Measurements from ENCODE around the gene SLC66A2.

SLC66A2 gene

DNA sequence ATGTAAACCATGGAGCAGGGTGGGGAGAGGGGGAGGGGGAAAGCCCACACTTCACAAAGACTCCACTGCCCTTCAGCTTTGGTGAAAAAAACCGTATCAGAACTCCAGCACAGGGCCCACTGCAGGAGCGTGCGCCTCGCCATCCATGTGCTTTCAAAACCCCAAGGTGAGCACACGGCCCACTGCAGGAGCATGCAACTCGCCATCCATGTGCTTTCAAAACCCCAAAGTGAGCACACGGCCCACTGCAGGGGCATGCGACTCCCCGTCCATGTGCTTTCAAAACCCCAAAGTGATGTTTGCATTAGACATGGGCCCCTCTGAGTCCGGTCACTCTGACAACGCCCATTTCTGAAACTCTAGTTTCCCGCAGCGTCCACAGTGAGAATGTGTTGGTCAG is 29.1 kb upstream of the SLC66A2 start:
- Histone ChIP-seq H2AFZ (ENCODE audit: low read depth, low read length, severe bottlenecking) (no peak overlapping the region), H3K4me2 (ENCODE audit: low read depth, low read length, poor library complexity, severe bottlenecking) (no peak overlapping the region), H3K36me3 (ENCODE audit: low read length) (no peaks in the 10 kb centered on the region; the same call in 1 of the 2 replicates), H3K27ac (ENCODE audit: low read depth, low read length) (no peak overlapping the region), H3K9me2 (replicated peaks; ENCODE audit: insufficient read depth, low read length) (no peaks in the 10 kb centered on the region), H3F3A (ENCODE audit: insufficient read depth) (no peaks in the 10 kb centered on the region), H3K27me3 (ENCODE audit: low read length) (no peaks in the 10 kb centered on the region), H3K9ac (ENCODE audit: low read length) (no peak overlapping the region), H3K9me3 (ENCODE audit: insufficient read depth, low read length) (no peaks in the 10 kb centered on the region), H4K20me1 (ENCODE audit: low read depth, low read length) (peaks cover 45% of the 10 kb centered on the region), H3K79me2 (ENCODE audit: insufficient read depth, low read length) (peaks cover 100% of the 10 kb centered on the region), H3K4me3 (ENCODE audit: insufficient read depth, low read length, poor library complexity, severe bottlenecking) (no peak overlapping the region)
- TF ChIP-seq CTCF (IDR thresholded peaks at IDR 0.05; ENCODE audit: insufficient read depth, low read length, poor library complexity, severe bottlenecking) = no peak
- TF ChIP-seq EZH2phosphoT487 (conservative IDR thresholded peaks at IDR 0.05; ENCODE audit: low read length) = no peak

GRCh38 chr18:79979843-79980242 is 28.4 kb upstream of the SLC66A2 start:
- no peaks in the 10 kb centered on the region for H3K9me2 ChIP-seq (replicated peaks; ENCODE audit: insufficient read depth, low read length)
- TF ChIP-seq CTCF (IDR thresholded peaks at IDR 0.05; ENCODE audit: insufficient read depth, low read length, poor library complexity, severe bottlenecking) = no peak
- no peak overlapping the region for H3K4me3 ChIP-seq (ENCODE audit: insufficient read depth, low read length, poor library complexity, severe bottlenecking)
- H3K9me3 ChIP-seq (ENCODE audit: insufficient read depth, low read length) = no peaks in the 10 kb centered on the region
- no peak overlapping the region for H3K4me2 ChIP-seq (ENCODE audit: low read depth, low read length, poor library complexity, severe bottlenecking)
- H3K9ac ChIP-seq (ENCODE audit: low read length) = no peak overlapping the region
- H3K36me3 ChIP-seq (ENCODE audit: low read length) = no peaks in the 10 kb centered on the region
- H3K79me2 ChIP-seq (ENCODE audit: insufficient read depth, low read length) = peaks cover 100% of the 10 kb centered on the region
- H3F3A ChIP-seq (ENCODE audit: insufficient read depth) = no peaks in the 10 kb centered on the region
- no peak overlapping the region for H2AFZ ChIP-seq (ENCODE audit: low read depth, low read length, severe bottlenecking)
- no peak overlapping the region for H3K27ac ChIP-seq (ENCODE audit: low read depth, low read length)
- H4K20me1 ChIP-seq (ENCODE audit: low read depth, low read length) = peaks cover 51% of the 10 kb centered on the region
- H3K27me3 ChIP-seq (ENCODE audit: low read length) = no peaks in the 10 kb centered on the region

- Histone ChIP-seq H3K4me3 (ENCODE audit: insufficient read depth, low read length, poor library complexity, severe bottlenecking) (no peak overlapping the region), H3K36me3 (ENCODE audit: low read length) (peaks cover 7% of the 10 kb centered on the region; the same call in 1 of the 2 replicates), H3K9ac (ENCODE audit: low read length) (no peak overlapping the region), H3K79me2 (ENCODE audit: insufficient read depth, low read length) (peaks cover 74% of the 10 kb centered on the region), H4K20me1 (ENCODE audit: low read depth, low read length) (peaks cover 39% of the 10 kb centered on the region; the same call in 1 of the 2 replicates), H3K27ac (ENCODE audit: low read depth, low read length) (no peak overlapping the region), H2AFZ (ENCODE audit: low read depth, low read length, severe bottlenecking) (no peak overlapping the region), H3K4me2 (ENCODE audit: low read depth, low read length, poor library complexity, severe bottlenecking) (no peak overlapping the region), H3F3A (ENCODE audit: insufficient read depth) (no peaks in the 10 kb centered on the region), H3K9me3 (ENCODE audit: insufficient read depth, low read length) (no peaks in the 10 kb centered on the region), H3K27me3 (ENCODE audit: low read length) (no peaks in the 10 kb centered on the region), H3K9me2 (replicated peaks; ENCODE audit: insufficient read depth, low read length) (no peaks in the 10 kb centered on the region)
- no peak for TF ChIP-seq EZH2phosphoT487 (conservative IDR thresholded peaks at IDR 0.05; ENCODE audit: low read length)
- no peak for TF ChIP-seq CTCF (IDR thresholded peaks at IDR 0.05; ENCODE audit: insufficient read depth, low read length, poor library complexity, severe bottlenecking)
Measured at GRCh38 chr18:79975985-79976680, 24.7 kb upstream of the SLC66A2 start.

Data from SU-DHL-6 (cell line).